ENCODE measurements around the gene PADI3. TPM values are rescaled to one million over a fixed set of nuclear protein-coding genes. Genes with fewer than 3 reads are reported as not detected.

The PADI3 gene
- total RNA-seq, 1 experiment from 2014 or later: 0.61 TPM

GRCh38 chr1:17206196-17206595, 42.7 kb upstream of the PADI3 start (continued):
- no peak for TF ChIP-seq E2F1 (CRISPR knock-in tag; IDR thresholded peaks at IDR 0.05)
- TF ChIP-seq MXD4 (CRISPR knock-in tag; IDR thresholded peaks at IDR 0.05; ENCODE audit: borderline replicate concordance): no peak

GRCh38 chr1:17207046-17207445, 41.9 kb upstream of the PADI3 start:
- H3K4me3 Mint-ChIP-seq: no peak overlapping the region
- DNase-seq (ENCODE audit: low spot score): no peak
- peaks cover 7% of the 10 kb centered on the region; the same call in 1 of the 2 replicates for H3K4me1 Mint-ChIP-seq
- ChIA-PET POLR2A (no interaction called here), CTCF (interaction anchor here (2.0 kb wide), 1 partner anchor 31 kb away, joined by 5 read pairs; no protein-coding TSS in a partner anchor)
- no peak for ATAC-seq
- TF ChIP-seq USF1 (CRISPR knock-in tag; IDR thresholded peaks at IDR 0.05): no peak
- no peak for TF ChIP-seq ZNF532 (CRISPR knock-in tag; IDR thresholded peaks at IDR 0.05; ENCODE audit: borderline replicate concordance)
- no peak for TF ChIP-seq ZNF671 (CRISPR knock-in tag; IDR thresholded peaks at IDR 0.05)
- TF ChIP-seq USF2 (CRISPR knock-in tag; IDR thresholded peaks at IDR 0.05): no peak
- TF ChIP-seq IRF1 (CRISPR knock-in tag; IDR thresholded peaks at IDR 0.05): no peak
- TF ChIP-seq ZNF317 (CRISPR knock-in tag; IDR thresholded peaks at IDR 0.05; ENCODE audit: borderline replicate concordance, low read depth): no peak
- no peak for TF ChIP-seq SOX15 (CRISPR knock-in tag; IDR thresholded peaks at IDR 0.05)
- TF ChIP-seq E2F5 (CRISPR knock-in tag; IDR thresholded peaks at IDR 0.05): no peak
- no peak for TF ChIP-seq FOXP1 (CRISPR knock-in tag; IDR thresholded peaks at IDR 0.05; ENCODE audit: borderline replicate concordance)
- no peak for TF ChIP-seq MXD4 (CRISPR knock-in tag; IDR thresholded peaks at IDR 0.05; ENCODE audit: borderline replicate concordance)
- no peak for TF ChIP-seq EMX1 (CRISPR knock-in tag; IDR thresholded peaks at IDR 0.05)
- TF ChIP-seq TEAD4 (CRISPR knock-in tag; IDR thresholded peaks at IDR 0.05): no peak
- TF ChIP-seq ATF2 (CRISPR knock-in tag; IDR thresholded peaks at IDR 0.05; ENCODE audit: borderline replicate concordance, low read depth): no peak
- TF ChIP-seq ZNF219 (CRISPR knock-in tag; IDR thresholded peaks at IDR 0.05; ENCODE audit: borderline replicate concordance): no peak
- TF ChIP-seq SMAD3 (CRISPR knock-in tag; IDR thresholded peaks at IDR 0.05; ENCODE audit: borderline replicate concordance): no peak
- no peak for TF ChIP-seq ZBTB21 (CRISPR knock-in tag; IDR thresholded peaks at IDR 0.05; ENCODE audit: borderline replicate concordance)
- no peak for TF ChIP-seq TEAD1 (CRISPR knock-in tag; IDR thresholded peaks at IDR 0.05)
- TF ChIP-seq GTF2I (CRISPR knock-in tag; conservative IDR thresholded peaks at IDR 0.05): no peak
- no peak for TF ChIP-seq ARID4B (CRISPR knock-in tag; IDR thresholded peaks at IDR 0.05; ENCODE audit: borderline replicate concordance)
- TF ChIP-seq PRRX2 (CRISPR knock-in tag; IDR thresholded peaks at IDR 0.05): no peak
- no peaks in the 10 kb centered on the region for H3K36me3 Mint-ChIP-seq
- no peak overlapping the region for H3K27ac Mint-ChIP-seq
- H3K9me3 Mint-ChIP-seq: no peaks in the 10 kb centered on the region
- peaks cover 2% of the 10 kb centered on the region; the same call in 1 of the 2 replicates for H3K27me3 Mint-ChIP-seq (ENCODE audit: low read depth)

All from WTC11 (cell line).